MM.1S (cell line): ENCODE measurements around the gene ZMAT1.

Experiments used
- CTCF ChIP-seq: fragments of 300-600 bp; sonication (generic); IDR thresholded peaks from 2 replicates; pipeline ENCODE4 v1.5.1; 2016; ENCODE audit warnings: antibody characterized with exemption, low read length, mixed read lengths
- EZH2 ChIP-seq: fragments of 300-600 bp; sonication (generic); optimal IDR thresholded peaks from 2 replicates; pipeline ENCODE3; 2017; ENCODE audit warnings: low read depth, mild to moderate bottlenecking, antibody characterized with exemption, low read length, mixed read lengths
- EZH2phosphoT487 ChIP-seq: fragments of 300-600 bp; sonication (generic); IDR thresholded peaks from 2 replicates; pipeline ENCODE4 v1.6.1; 2018; ENCODE audit warnings: antibody characterized with exemption, low read length

GRCh38 chrX:101977106-101977505 lies 45.3 kb upstream of the ZMAT1 start:
- no peak for TF ChIP-seq CTCF
- TF ChIP-seq EZH2, result no peak
- TF ChIP-seq EZH2phosphoT487, result no peak
